Lower leg skin (tissue), 4 donors: Measurements from ENCODE around the gene ADGRD1. TPM values are rescaled to one million over a fixed set of nuclear protein-coding genes. Genes with fewer than 3 reads are reported as not detected.
A peak's percentile ranks its signal among the peaks of the same experiment; 100 is the strongest.

Source experiments
- DNase-seq, 2 donors: peaks; one replicate each; pipeline ENCODE4 v3.0.0-alpha.2; 2019; ENCODE audit warnings: low spot score in 2 of 2
- H3K4me3 ChIP-seq: fragments of 200-600 bp; sonication (generic); 2 replicates; pipeline ENCODE4 v1.5.1; 2017; ENCODE audit warnings: mild to moderate bottlenecking, low read depth; ENCODE audit not compliant: poor library complexity, severe bottlenecking
- POLR2A ChIP-seq, 2 donors: fragments of 450-650 bp; IDR thresholded peaks; one replicate each; pipeline ENCODE4 v1.6.1; 2016 to 2017; ENCODE audit warnings: antibody characterized with exemption in 2 of 2, mild to moderate bottlenecking in 1 of 2, moderate library complexity in 1 of 2
- WGBS, 2 donors: methylation state at CpG; one replicate each; pipeline ENCODE4 v1.1.5; 2018; 5-methylcytosine and 5-hydroxymethylcytosine counted together
- intact Hi-C: fragments of 100-400 bp; cut with DNase I; formaldehyde crosslinking; loops from one replicate; pipeline ENCODE4 v1.15.0; 2023; ENCODE audit warnings: low total_unique reads
- total RNA-seq, 4 donors: library from RNA; depleted of rRNA; stranded (reverse); fragments of >200 nt; gene quantifications; one replicate each; pipeline ENCODE4 v1.1.0, GENCODE V29; 2016
- TF ChIP-seq, protein P1 (sequence below), 3 donors: fragments of 450-650 bp; IDR thresholded peaks; one replicate each; pipeline ENCODE4 v1.5.1; 2016; ENCODE audit warnings: antibody characterized with exemption in 3 of 3, mild to moderate bottlenecking in 3 of 3, moderate library complexity in 2 of 3

ADGRD1 gene
- total RNA-seq, 4 donors from 2014 or later, result 8.3 to 11.6 (median 8.9) TPM

DNA sequence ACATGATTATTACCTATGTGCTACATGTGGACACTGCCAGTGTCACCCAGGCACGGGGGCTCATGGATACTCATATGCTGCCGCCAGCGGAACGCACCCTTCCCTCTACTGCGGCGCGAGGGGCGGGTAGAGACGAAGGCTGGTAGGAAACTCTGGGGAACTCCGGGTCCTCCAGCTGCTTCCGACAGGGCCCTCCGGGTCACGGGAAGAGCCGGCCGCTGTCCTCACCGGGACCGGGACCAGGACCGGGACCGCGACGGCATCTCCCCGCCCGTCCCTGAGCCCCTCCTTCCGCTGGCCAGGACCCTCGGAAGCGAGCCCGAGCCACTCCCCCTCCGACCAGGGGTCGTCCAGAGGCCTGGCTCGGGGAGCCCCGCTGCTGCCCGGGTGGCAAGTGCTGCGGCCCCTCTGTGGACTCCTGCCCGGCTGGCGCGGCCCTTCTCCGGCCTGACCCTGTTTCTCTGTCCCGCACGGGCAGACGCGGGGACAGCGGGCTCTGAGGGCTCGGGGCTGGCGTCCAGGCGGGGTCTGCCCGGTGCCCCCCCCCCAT lies 209.6 kb downstream of the ADGRD1 start:
- intact Hi-C loops, result no loop called here
- TF ChIP-seq POLR2A (IDR thresholded peaks at IDR 0.05), result no peak
- TF ChIP-seq, protein P1, sequence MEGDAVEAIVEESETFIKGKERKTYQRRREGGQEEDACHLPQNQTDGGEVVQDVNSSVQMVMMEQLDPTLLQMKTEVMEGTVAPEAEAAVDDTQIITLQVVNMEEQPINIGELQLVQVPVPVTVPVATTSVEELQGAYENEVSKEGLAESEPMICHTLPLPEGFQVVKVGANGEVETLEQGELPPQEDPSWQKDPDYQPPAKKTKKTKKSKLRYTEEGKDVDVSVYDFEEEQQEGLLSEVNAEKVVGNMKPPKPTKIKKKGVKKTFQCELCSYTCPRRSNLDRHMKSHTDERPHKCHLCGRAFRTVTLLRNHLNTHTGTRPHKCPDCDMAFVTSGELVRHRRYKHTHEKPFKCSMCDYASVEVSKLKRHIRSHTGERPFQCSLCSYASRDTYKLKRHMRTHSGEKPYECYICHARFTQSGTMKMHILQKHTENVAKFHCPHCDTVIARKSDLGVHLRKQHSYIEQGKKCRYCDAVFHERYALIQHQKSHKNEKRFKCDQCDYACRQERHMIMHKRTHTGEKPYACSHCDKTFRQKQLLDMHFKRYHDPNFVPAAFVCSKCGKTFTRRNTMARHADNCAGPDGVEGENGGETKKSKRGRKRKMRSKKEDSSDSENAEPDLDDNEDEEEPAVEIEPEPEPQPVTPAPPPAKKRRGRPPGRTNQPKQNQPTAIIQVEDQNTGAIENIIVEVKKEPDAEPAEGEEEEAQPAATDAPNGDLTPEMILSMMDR (IDR thresholded peaks at IDR 0.05), result no peak
- H3K4me3 ChIP-seq, result no peak overlapping the region
- no peak for DNase-seq
- 87 to 93% methylated on average over 16 to 41 of the region's 46 CpGs for WGBS, 2 donors

DNA sequence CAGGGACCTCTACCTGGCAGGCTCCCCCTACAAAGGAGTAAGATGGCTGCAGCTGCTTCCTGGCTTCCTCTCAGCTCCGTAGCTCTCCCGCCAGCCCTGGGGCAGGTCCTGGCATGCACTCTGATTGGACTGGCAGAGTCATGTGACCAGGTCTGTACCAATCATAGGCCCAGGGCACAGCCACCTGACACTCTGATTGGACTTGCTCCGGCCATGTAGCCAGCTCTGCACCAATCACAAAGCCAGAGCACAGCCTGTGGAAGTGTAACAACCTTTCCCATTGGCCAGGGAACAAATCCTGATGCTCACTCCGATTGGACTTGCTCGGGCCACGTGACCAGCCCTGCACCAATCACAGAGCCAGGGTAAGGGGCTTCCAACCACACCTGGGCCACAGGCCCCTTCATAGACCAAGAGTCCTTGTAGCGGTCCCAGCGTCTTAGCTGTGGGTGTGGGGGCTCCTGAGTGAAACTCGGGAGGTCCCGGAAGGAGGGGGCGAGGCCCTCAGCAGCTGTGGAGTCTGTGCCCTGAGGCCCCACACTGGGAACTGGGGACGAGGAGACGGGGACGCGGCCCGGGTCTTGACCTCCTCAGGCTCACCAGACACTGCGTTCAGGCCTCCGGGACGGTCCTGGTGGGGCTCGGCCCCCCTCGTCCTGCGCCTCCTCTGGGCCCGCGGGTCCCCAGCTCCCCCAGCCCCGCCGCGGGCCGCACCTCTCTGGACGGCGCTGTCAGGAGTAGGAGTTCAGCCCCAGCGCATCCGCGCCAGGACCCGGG lies 210.6 kb downstream of the ADGRD1 start:
- no peak overlapping the region for H3K4me3 ChIP-seq
- 91 to 95% methylated on average over 15 to 16 of the region's 34 CpGs for WGBS, 2 donors
- no peak for TF ChIP-seq POLR2A (IDR thresholded peaks at IDR 0.05)
- TF ChIP-seq, protein P1 (IDR thresholded peaks at IDR 0.05), result no peak
- intact Hi-C loops, result no loop called here
- no peak for DNase-seq

DNA sequence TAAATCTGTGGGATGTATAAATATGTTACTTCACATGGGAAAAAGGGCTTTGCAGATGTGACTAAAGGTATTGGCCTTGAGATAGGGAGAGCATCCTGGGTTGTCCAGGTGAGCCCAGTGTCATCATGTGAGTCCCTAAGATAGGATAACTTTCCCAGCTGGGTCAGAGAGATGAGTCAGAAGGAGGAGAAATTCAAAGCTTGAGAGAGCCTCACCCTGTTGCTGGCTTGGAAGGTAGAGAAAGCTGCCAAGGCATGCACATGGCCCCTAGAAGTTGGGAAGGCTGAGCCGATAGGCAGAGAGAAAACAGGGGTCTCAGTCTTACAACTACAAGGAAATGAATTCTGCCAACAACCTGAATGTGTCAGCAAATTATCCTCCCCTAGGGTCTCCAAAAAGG lies 213.0 kb downstream of the ADGRD1 start:
- DNase-seq, result no peak

DNA sequence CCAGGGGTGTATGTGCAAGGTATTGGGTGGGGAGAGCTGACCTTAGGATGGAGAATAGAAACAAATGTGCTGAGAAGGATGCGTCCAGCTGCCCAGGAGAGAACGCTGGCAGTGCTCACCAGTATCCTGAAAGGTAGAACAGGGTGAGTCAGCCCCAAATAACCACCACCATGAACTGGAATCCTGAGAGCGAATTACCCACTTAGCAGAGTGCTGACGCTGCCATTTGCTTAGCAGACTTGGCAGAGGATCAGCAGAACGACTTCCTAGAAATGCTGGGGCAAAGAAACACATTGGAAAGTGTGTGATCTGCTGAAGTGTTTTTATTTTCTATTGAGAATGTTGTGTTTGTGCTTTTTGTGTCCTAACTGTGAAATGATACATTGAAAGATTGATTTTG lies 213.6 kb downstream of the ADGRD1 start:
- TF ChIP-seq POLR2A (IDR thresholded peaks at IDR 0.05), result no peak
- WGBS, 2 donors, result 20 to 27% methylated on average over 5 of the region's 5 CpGs
- intact Hi-C loops, result no loop called here
- no peak overlapping the region for H3K4me3 ChIP-seq
- DNase-seq, result peak in 1 of 2 donors; percentile 30

More for the DNA sequence above, 213.0 kb downstream of the ADGRD1 start:
- TF ChIP-seq POLR2A (IDR thresholded peaks at IDR 0.05), result no peak
- TF ChIP-seq, protein P1 (IDR thresholded peaks at IDR 0.05), result no peak
- intact Hi-C loops, result no loop called here
- 33 to 48% methylated on average over 1 of the region's 1 CpG for WGBS, 2 donors
- H3K4me3 ChIP-seq, result no peak overlapping the region

DNA sequence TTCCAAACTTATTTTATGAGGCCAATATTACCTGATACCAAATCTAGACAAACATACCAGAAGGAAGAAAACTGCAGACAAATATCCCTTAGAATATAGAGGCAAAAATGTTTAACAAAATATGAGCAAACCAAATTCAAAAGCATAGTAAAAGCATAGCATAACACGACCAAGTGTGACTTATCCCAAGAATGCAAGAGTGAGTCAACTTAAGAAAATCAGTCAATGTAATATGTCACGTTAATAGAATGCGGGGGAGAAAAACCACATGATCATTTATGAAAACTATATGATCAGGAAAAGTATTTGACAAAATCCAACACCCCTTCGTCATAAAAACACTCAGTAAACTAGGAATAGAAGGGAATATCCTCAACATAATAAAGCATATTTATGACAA lies 217.3 kb downstream of the ADGRD1 start:
- intact Hi-C loops, result no loop called here
- 66 to 77% methylated on average over 4 of the region's 4 CpGs for WGBS, 2 donors
- DNase-seq, result no peak
- TF ChIP-seq, protein P1 (IDR thresholded peaks at IDR 0.05), result no peak
- TF ChIP-seq POLR2A (IDR thresholded peaks at IDR 0.05), result no peak
- H3K4me3 ChIP-seq, result no peak overlapping the region

DNA sequence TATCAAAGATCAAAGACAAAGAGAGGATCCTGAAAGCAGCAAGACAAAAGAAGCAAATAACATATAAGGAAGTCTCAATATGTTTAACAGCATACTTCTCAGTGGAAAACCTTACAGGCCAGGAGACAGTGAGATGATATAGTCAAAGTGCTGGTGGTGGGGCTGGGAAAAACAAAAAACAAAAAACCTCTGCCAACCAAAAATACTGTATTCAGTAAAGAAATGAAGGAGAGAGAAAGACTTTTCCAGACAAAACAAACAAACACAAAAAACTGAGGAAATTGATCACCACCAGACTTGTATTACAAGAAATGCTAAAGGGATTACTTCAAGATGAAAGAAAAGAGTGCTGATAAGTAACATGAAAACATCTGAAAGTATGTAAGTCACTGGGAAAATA lies 221.2 kb downstream of the ADGRD1 start:
- intact Hi-C loops, result loop anchor here (5.0 kb wide), 1 partner anchor 1072 kb away; no protein-coding TSS in a partner anchor
- H3K4me3 ChIP-seq, result no peak overlapping the region
- no peak for TF ChIP-seq POLR2A (IDR thresholded peaks at IDR 0.05)
- TF ChIP-seq, protein P1 (IDR thresholded peaks at IDR 0.05), result no peak
- DNase-seq, result no peak
